LNCaP clone FGC (cell line): ENCODE results near the gene AFF2.

ENCODE experiments used
- DNase-seq: peaks from one replicate; pipeline ENCODE4 v3.0.0-alpha.2; 2011; ENCODE audit warnings: low read depth
- H3K4me3 ChIP-seq: 2 replicates; pipeline ENCODE4 v1.5.1; 2011; ENCODE audit warnings: mild to moderate bottlenecking, low read depth, low read length, control low read depth
- CTCF ChIP-seq: IDR thresholded peaks from 2 replicates; pipeline ENCODE4 v1.5.1; 2012; ENCODE audit warnings: mild to moderate bottlenecking; ENCODE audit not compliant: control insufficient read depth, insufficient read depth; ENCODE audit errors: extremely low read depth

The AFF2 gene

GRCh38 chrX:148728901-148729300 is 228.5 kb downstream of the AFF2 start:
- no peak for TF ChIP-seq CTCF
- no peak overlapping the region for H3K4me3 ChIP-seq
- DNase-seq = no peak

GRCh38 chrX:148732743-148733142 is 232.3 kb downstream of the AFF2 start:
- TF ChIP-seq CTCF = no peak

GRCh38 chrX:148741441-148741840 is 241.0 kb downstream of the AFF2 start:
- H3K4me3 ChIP-seq = no peak overlapping the region
- DNase-seq = no peak
- TF ChIP-seq CTCF = no peak

More at GRCh38 chrX:148732743-148733142, 232.3 kb downstream of the AFF2 start:
- no peak overlapping the region for H3K4me3 ChIP-seq
- DNase-seq = no peak

- no peak for TF ChIP-seq CTCF
- no peak for DNase-seq
- H3K4me3 ChIP-seq = no peak overlapping the region
Measured at GRCh38 chrX:148755111-148755510, 254.7 kb downstream of the AFF2 start.

- TF ChIP-seq CTCF = no peak
- no peak for DNase-seq
- no peak overlapping the region for H3K4me3 ChIP-seq
Measured at GRCh38 chrX:148763896-148764295, 263.5 kb downstream of the AFF2 start.

GRCh38 chrX:148768296-148768695 is 267.9 kb downstream of the AFF2 start:
- no peak for TF ChIP-seq CTCF
- no peak overlapping the region for H3K4me3 ChIP-seq
- no peak for DNase-seq

- no peak for DNase-seq
- no peak for TF ChIP-seq CTCF
- no peak overlapping the region for H3K4me3 ChIP-seq
Measured at GRCh38 chrX:148771440-148771839, 271.0 kb downstream of the AFF2 start.
